Retinal pigment epithelial cell (primary cell): ENCODE data around the gene NCKAP5L.

Source experiments
- DNase-seq: peaks from one replicate; pipeline ENCODE4 v3.0.0-alpha.2; 2010; ENCODE audit warnings: low read depth
- H3K4me3 ChIP-seq: 2 replicates; pipeline ENCODE4 v1.5.1; 2011; ENCODE audit warnings: mild to moderate bottlenecking, low read length, control low read depth, moderate library complexity
- CTCF ChIP-seq: conservative IDR thresholded peaks from 2 replicates; pipeline ENCODE4 v1.5.1; 2011; ENCODE audit warnings: low read depth, low read length, control low read depth, inconsistent platforms

NCKAP5L gene

GRCh38 chr12:49762468-49762847, 65.8 kb downstream of the NCKAP5L start:
- no peak for TF ChIP-seq CTCF
- no peak overlapping the region for H3K4me3 ChIP-seq
- DNase-seq: no peak

- no peak for DNase-seq
- no peak overlapping the region for H3K4me3 ChIP-seq
- TF ChIP-seq CTCF: no peak
These were observed 66.3 kb downstream of the NCKAP5L start for GRCh38 chr12:49761677-49762467.

- DNase-seq: no peak
- no peak for TF ChIP-seq CTCF
- no peak overlapping the region for H3K4me3 ChIP-seq
These were observed 77.2 kb downstream of the NCKAP5L start for GRCh38 chr12:49750996-49751393.

- no peak for TF ChIP-seq CTCF
- DNase-seq: no peak
- H3K4me3 ChIP-seq: no peak overlapping the region
These were observed 77.9 kb downstream of the NCKAP5L start for GRCh38 chr12:49750027-49750995.

- H3K4me3 ChIP-seq: no peak overlapping the region
- no peak for TF ChIP-seq CTCF
- no peak for DNase-seq
These were observed 79.4 kb downstream of the NCKAP5L start for GRCh38 chr12:49748800-49749199.

GRCh38 chr12:49748306-49748705, 79.9 kb downstream of the NCKAP5L start:
- H3K4me3 ChIP-seq: no peak overlapping the region
- no peak for TF ChIP-seq CTCF
- no peak for DNase-seq
